ENCODE data around the gene GPR107. TPM values are rescaled to one million over a fixed set of nuclear protein-coding genes. Genes with fewer than 3 reads are reported as not detected.

Gene GPR107
- total and polyA plus RNA-seq, 8 donors = 3.4 to 37.8 (median 13.2) TPM

DNA sequence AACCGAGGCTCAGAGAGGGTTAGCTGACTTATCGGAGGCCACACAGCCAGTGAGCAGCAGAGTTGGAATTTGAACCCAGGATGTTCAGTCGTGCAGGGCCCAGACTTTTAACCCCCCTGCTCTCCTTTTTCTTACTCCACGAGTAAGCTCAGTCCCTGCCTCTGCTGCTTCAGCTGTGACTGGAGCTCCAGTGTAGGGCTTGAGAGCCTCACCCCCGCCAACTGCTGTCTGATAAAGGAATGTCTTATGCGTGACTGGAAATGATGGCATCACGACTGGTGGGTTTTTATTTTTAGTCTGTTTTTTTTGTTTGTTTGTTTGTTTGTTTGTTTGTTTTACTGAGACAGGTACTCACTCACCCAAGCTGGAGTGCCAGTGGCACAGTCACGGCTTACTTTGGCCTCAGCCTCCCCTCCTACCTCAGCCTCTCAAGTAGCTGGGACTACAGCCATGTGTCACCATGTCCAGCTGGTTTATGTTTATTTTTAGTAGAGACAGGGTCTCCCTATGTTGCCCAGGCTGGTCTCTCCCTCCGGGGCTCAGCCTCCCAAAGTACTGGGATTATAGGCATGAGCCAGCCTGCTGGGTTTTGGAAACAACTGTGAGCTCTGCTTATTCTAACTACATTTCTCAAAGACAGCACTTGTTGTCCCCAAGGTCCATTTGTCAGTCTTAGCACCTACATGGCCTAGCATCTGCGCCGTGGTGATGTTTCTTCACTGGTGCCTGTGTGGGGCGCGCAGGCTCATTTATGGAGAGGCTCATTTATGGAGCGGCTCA is 66.0 kb downstream of the GPR107 start:
- Histone ChIP-seq H3K4me1 (peaks cover 0 to 18% (median 5%) of the 10 kb centered on the region in 4 donors), H3K4me3 (no peak overlapping the region), H3K36me3 (peaks cover 13 to 88% (median 84%) of the 10 kb centered on the region in 4 donors), H3K27me3 (no peaks in the 10 kb centered on the region), H3K27ac (peak overlapping the region in 1 of 5 donors; percentile 72), H3K9me3 (no peaks in the 10 kb centered on the region)
- DNase-seq = no peak
- WGBS, 5 donors = 80 to 88% (median 87%) methylated on average over 13 to 14 of the region's 14 CpGs
- intact Hi-C loops (cut with DNase I; ENCODE audit: low total_unique reads) = no loop called here
- TF ChIP-seq, protein P1, sequence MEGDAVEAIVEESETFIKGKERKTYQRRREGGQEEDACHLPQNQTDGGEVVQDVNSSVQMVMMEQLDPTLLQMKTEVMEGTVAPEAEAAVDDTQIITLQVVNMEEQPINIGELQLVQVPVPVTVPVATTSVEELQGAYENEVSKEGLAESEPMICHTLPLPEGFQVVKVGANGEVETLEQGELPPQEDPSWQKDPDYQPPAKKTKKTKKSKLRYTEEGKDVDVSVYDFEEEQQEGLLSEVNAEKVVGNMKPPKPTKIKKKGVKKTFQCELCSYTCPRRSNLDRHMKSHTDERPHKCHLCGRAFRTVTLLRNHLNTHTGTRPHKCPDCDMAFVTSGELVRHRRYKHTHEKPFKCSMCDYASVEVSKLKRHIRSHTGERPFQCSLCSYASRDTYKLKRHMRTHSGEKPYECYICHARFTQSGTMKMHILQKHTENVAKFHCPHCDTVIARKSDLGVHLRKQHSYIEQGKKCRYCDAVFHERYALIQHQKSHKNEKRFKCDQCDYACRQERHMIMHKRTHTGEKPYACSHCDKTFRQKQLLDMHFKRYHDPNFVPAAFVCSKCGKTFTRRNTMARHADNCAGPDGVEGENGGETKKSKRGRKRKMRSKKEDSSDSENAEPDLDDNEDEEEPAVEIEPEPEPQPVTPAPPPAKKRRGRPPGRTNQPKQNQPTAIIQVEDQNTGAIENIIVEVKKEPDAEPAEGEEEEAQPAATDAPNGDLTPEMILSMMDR (IDR thresholded peaks at IDR 0.05) = no peak
- TF ChIP-seq POLR2A (IDR thresholded peaks at IDR 0.05) (no peak), POLR2AphosphoS5 (IDR thresholded peaks at IDR 0.05) (no peak), EP300 (IDR thresholded peaks at IDR 0.05) (no peak)

DNA sequence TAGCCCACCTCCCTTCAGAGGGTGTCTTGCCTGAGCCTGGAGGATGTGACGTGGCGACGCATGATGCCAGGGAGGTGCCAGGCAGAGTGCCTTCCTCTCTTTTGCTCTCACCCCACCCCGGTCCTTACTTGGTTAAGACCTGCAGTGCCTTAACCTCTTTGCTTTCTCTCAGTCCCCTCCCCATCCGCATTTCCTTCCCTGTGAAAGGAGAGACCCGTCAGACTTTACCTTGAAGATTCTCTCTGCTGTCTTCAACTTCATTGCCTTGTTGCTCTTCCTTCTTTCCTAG is 66.5 kb downstream of the GPR107 start:
- no peak overlapping the region for H3K4me3 ChIP-seq
- peaks cover 0 to 16% (median 5%) of the 10 kb centered on the region in 4 donors for H3K4me1 ChIP-seq
- no peak for DNase-seq
- H3K27me3 ChIP-seq = no peaks in the 10 kb centered on the region
- no peaks in the 10 kb centered on the region for H3K9me3 ChIP-seq
- H3K36me3 ChIP-seq = peaks cover 13 to 91% (median 86%) of the 10 kb centered on the region in 4 donors
- peak overlapping the region in 1 of 5 donors; percentile 46 for H3K27ac ChIP-seq
- TF ChIP-seq, protein P1 (IDR thresholded peaks at IDR 0.05) = no peak
- no peak for TF ChIP-seq POLR2AphosphoS5 (IDR thresholded peaks at IDR 0.05)
- TF ChIP-seq EP300 (IDR thresholded peaks at IDR 0.05) = no peak
- TF ChIP-seq POLR2A (IDR thresholded peaks at IDR 0.05) = no peak
- 71 to 76% (median 74%) methylated on average over 6 of the region's 6 CpGs for WGBS, 5 donors
- intact Hi-C loops (cut with DNase I; ENCODE audit: low total_unique reads) = no loop called here

DNA sequence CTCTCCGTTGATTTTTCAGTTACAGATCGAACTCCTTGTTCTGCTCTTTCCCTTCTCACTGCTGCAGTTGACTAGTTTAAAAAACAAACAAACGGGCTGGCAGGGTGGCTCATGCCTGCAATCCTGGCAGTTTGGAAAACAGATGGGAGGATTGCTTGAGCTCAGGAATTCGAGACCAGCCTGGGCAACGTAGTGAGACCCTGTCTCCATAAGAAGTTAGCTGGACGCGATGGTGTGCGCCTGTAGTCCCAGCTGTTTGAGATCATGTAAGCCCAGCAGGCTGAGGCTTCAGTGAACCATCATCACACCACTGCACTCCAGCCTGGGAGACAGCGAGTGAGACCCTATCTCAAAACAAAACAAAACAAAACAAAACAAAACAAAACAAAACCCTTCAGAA is 67.1 kb downstream of the GPR107 start:
- Histone ChIP-seq H3K36me3 (peaks cover 13 to 89% (median 86%) of the 10 kb centered on the region in 4 donors), H3K27ac (no peak overlapping the region), H3K4me1 (peaks cover 0 to 16% (median 5%) of the 10 kb centered on the region in 4 donors), H3K9me3 (no peaks in the 10 kb centered on the region), H3K27me3 (no peaks in the 10 kb centered on the region), H3K4me3 (no peak overlapping the region)
- WGBS, 5 donors = 68 to 76% (median 73%) methylated on average over 9 of the region's 9 CpGs
- TF ChIP-seq EP300 (IDR thresholded peaks at IDR 0.05) (no peak), POLR2A (IDR thresholded peaks at IDR 0.05) (no peak), POLR2AphosphoS5 (IDR thresholded peaks at IDR 0.05) (no peak)
- TF ChIP-seq, protein P1 (IDR thresholded peaks at IDR 0.05) = no peak
- DNase-seq = no peak
- intact Hi-C loops (cut with DNase I; ENCODE audit: low total_unique reads) = no loop called here

DNA sequence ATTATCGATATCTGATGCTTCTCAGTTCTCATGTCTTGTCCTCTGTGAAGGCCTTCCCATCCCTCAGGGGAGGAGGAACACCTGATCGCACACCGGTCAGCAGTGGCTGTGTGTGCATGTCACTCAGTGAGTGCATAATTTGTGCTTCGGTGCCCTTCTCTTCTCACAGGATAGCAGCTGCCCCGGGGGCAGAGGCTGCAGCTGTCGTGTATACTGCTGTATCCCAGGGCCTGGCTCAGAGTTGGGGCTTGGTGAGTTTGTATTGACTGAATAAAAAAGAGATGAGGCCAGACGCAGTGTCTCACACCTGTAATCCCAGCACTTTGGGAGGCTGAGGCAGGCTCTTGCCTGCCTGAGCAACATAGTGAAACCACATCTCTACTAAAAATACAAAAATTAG is 68.8 kb downstream of the GPR107 start:
- peaks cover 15 to 91% (median 88%) of the 10 kb centered on the region in 4 donors for H3K36me3 ChIP-seq
- intact Hi-C loops (cut with DNase I; ENCODE audit: low total_unique reads) = no loop called here
- H3K4me1 ChIP-seq = peaks cover 0 to 17% (median 8%) of the 10 kb centered on the region in 4 donors
- WGBS, 5 donors = 82 to 88% (median 85%) methylated on average over 7 of the region's 7 CpGs
- DNase-seq = no peak
- no peak overlapping the region for H3K4me3 ChIP-seq
- TF ChIP-seq EP300 (IDR thresholded peaks at IDR 0.05) = no peak
- TF ChIP-seq, protein P1 (IDR thresholded peaks at IDR 0.05) = no peak
- TF ChIP-seq POLR2A (IDR thresholded peaks at IDR 0.05) = no peak
- no peak for TF ChIP-seq POLR2AphosphoS5 (IDR thresholded peaks at IDR 0.05)
- H3K27me3 ChIP-seq = no peaks in the 10 kb centered on the region
- no peak overlapping the region for H3K27ac ChIP-seq
- no peaks in the 10 kb centered on the region for H3K9me3 ChIP-seq

Data from stomach (tissue), 9 donors.